ENCODE data around the gene EIF5B. TPM values are rescaled to one million over a fixed set of nuclear protein-coding genes. Genes with fewer than 3 reads are reported as not detected.
A peak's percentile ranks its signal among the peaks of the same experiment; 100 is the strongest.
"Not testable (repeated sequence)": the region's sequence is repeated elsewhere in the genome, so short reads cannot be mapped to it uniquely, and the experiment has no call there.

Gene EIF5B
- 84.8 TPM for polyA plus RNA-seq (ENCODE audit: insufficient read length)
- long read RNA-seq, donor 1, partial matches to known transcripts: 121 of 123 reads
- long read RNA-seq, donor 1, other reads (novel, unspliced or antisense): 0 of 123 reads
- long read RNA-seq, donor 2, full-length matches to known transcripts: 2 of 148 reads
- long read RNA-seq, donor 2, partial matches to known transcripts: 146 of 148 reads
- long read RNA-seq, donor 2, other reads (novel, unspliced or antisense): 0 of 148 reads
- long read RNA-seq, donor 3, partial matches to known transcripts: 116 of 118 reads
- long read RNA-seq, donor 3, other reads (novel, unspliced or antisense): 0 of 118 reads
- long read RNA-seq, donor 4: 0 reads
- long read RNA-seq, donor 5, partial matches to known transcripts: 147 of 147 reads
- long read RNA-seq, donor 5, other reads (novel, unspliced or antisense): 0 of 147 reads
- long read RNA-seq, donor 6, partial matches to known transcripts: 86 of 87 reads
- long read RNA-seq, donor 6, other reads (novel, unspliced or antisense): 0 of 87 reads
- long read RNA-seq, donor 7, partial matches to known transcripts: 191 of 195 reads
- long read RNA-seq, donor 7, other reads (novel, unspliced or antisense): 0 of 195 reads
- long read RNA-seq, donor 8, partial matches to known transcripts: 45 of 46 reads
- long read RNA-seq, donor 8, other reads (novel, unspliced or antisense): 0 of 46 reads

- peak; percentile 95 for DNase-seq
These were observed at the start of gene EIF5B for GRCh38 chr2:99337113-99338028. TSS of gene EIF5B (plus strand) at chr2:99337389. CDS start at chr2:99337555, 166 bp downstream.

- no peak for DNase-seq
These were observed 39.2 kb upstream of the EIF5B start for GRCh38 chr2:99297994-99298393.

GRCh38 chr2:99299580-99299979 lies 37.6 kb upstream of the EIF5B start:
- no peak for DNase-seq

GRCh38 chr2:99301097-99301496 lies 36.1 kb upstream of the EIF5B start, which contains the start of gene LYG1:
TSS of gene LYG1 (minus strand) at chr2:99301197. CDS start at chr2:99295670, 5,527 bp downstream.
- not testable (repeated sequence) for DNase-seq

GRCh38 chr2:99317161-99317872 lies 19.9 kb upstream of the EIF5B start:
- no peak for DNase-seq

GRCh38 chr2:99317873-99318200 lies 19.4 kb upstream of the EIF5B start:
- DNase-seq: not testable (repeated sequence)

GRCh38 chr2:99325384-99325783 lies 11.8 kb upstream of the EIF5B start:
- no peak for DNase-seq

- DNase-seq: peak; percentile 100
These were observed 1.0 kb upstream of the EIF5B start, which contains the start of gene TXNDC9 for GRCh38 chr2:99335911-99336803. TSS of gene TXNDC9 (minus strand) at chr2:99336333. CDS start at chr2:99333210, 3,123 bp downstream.

- DNase-seq: no peak
These were observed 431 bp upstream of the EIF5B start for GRCh38 chr2:99336804-99337112.

GRCh38 chr2:99338029-99338585 lies 918 bp downstream of the EIF5B start:
- DNase-seq: peak; percentile 21

- DNase-seq: no peak
These were observed 3.6 kb downstream of the EIF5B start for GRCh38 chr2:99340669-99341236.

GRCh38 chr2:99342536-99342935 lies 5.3 kb downstream of the EIF5B start:
- no peak for DNase-seq

- not testable (repeated sequence) for DNase-seq
These were observed 8.3 kb downstream of the EIF5B start for GRCh38 chr2:99345446-99345845.

GRCh38 chr2:99346218-99346617 lies 9.0 kb downstream of the EIF5B start:
- DNase-seq: no peak

- no peak for DNase-seq
These were observed 11.0 kb downstream of the EIF5B start for GRCh38 chr2:99348173-99348572.

GRCh38 chr2:99350194-99350593 lies 13.0 kb downstream of the EIF5B start:
- DNase-seq: no peak

GRCh38 chr2:99354070-99354469 lies 16.9 kb downstream of the EIF5B start:
- DNase-seq: no peak

GRCh38 chr2:99354825-99355224 lies 17.6 kb downstream of the EIF5B start:
- not testable (repeated sequence) for DNase-seq

- DNase-seq: no peak
These were observed 19.7 kb downstream of the EIF5B start for GRCh38 chr2:99356853-99357252.

GRCh38 chr2:99365661-99366060 lies 28.5 kb downstream of the EIF5B start:
- DNase-seq: no peak

Measured in left kidney (tissue), 8 donors.